ENCODE results near the gene PNPO.

- no peak for TF ChIP-seq CTCF (IDR thresholded peaks at IDR 0.05; ENCODE audit: poor library complexity)
- no peak for TF ChIP-seq EZH2 (IDR thresholded peaks at IDR 0.05; ENCODE audit: borderline replicate concordance)
These were observed 45.3 kb upstream of the PNPO start, which contains the start of gene SP2 for GRCh38 chr17:47895856-47896671.

Data from hepatocyte (in vitro differentiated cells).